ENCODE measurements around the gene TEX13B.
A peak's percentile ranks its signal among the peaks of the same experiment; 100 is the strongest.
"Not testable (repeated sequence)": the region's sequence is repeated elsewhere in the genome, so short reads cannot be mapped to it uniquely, and the experiment has no call there.

Gene TEX13B

GRCh38 chrX:107978707-107979307 is 3.4 kb downstream of the TEX13B start:
- Histone ChIP-seq H3K9ac (ENCODE audit: insufficient read length, low read depth) (no peak overlapping the region), H3K9me3 (ENCODE audit: insufficient read depth, low read length) (no peaks in the 10 kb centered on the region), H3K36me3 (ENCODE audit: insufficient read depth, insufficient read length, low read length) (no peaks in the 10 kb centered on the region), H3K4me3 (ENCODE audit: insufficient read length, low read depth) (no peak overlapping the region), H3K27me3 (ENCODE audit: insufficient read depth, insufficient read length) (no peaks in the 10 kb centered on the region), H3K4me1 (ENCODE audit: insufficient read depth, insufficient read length) (peaks cover 3% of the 10 kb centered on the region)
- no peak for DNase-seq (ENCODE audit: low read depth, low spot score)
- no peak for TF ChIP-seq YY1 (IDR thresholded peaks at IDR 0.05; ENCODE audit: insufficient read depth, insufficient read length)
- TF ChIP-seq ZNF274 (IDR thresholded peaks at IDR 0.05; ENCODE audit: low read depth, low read length) = no peak
- no peak for TF ChIP-seq SUZ12 (IDR thresholded peaks at IDR 0.05; ENCODE audit: extremely low read depth, insufficient read depth, insufficient read length)

DNA sequence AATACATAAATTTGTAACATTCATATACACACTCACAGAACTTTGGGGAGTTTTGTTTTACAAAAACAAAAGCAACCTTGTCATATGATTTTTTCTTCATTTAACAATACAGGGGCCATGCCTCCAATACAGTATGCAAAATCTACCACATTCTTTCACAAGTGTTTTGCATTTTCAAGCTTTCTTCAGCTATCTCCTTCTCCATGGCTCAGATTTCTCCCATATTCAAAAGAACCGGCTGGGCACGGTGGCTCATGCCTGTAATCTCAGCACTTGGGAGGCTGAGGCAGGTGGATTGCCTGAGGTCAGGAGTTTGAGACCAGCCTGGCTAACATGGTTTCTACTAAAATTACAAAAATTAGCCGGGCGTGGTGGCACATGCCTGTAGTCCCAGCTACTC is 4.1 kb downstream of the TEX13B start:
- Histone ChIP-seq H3K4me3 (ENCODE audit: insufficient read length, low read depth) (no peak overlapping the region), H3K9me3 (ENCODE audit: insufficient read depth, low read length) (no peaks in the 10 kb centered on the region), H3K9ac (ENCODE audit: insufficient read length, low read depth) (no peak overlapping the region), H3K27me3 (ENCODE audit: insufficient read depth, insufficient read length) (no peaks in the 10 kb centered on the region), H3K36me3 (ENCODE audit: insufficient read depth, insufficient read length, low read length) (no peaks in the 10 kb centered on the region), H3K4me1 (ENCODE audit: insufficient read depth, insufficient read length) (peaks cover 3% of the 10 kb centered on the region)
- no peak for DNase-seq (ENCODE audit: low read depth, low spot score)
- no peak for TF ChIP-seq SUZ12 (IDR thresholded peaks at IDR 0.05; ENCODE audit: extremely low read depth, insufficient read depth, insufficient read length)

- Histone ChIP-seq H3K4me3 (ENCODE audit: insufficient read length, low read depth) (no peak overlapping the region), H3K4me1 (ENCODE audit: insufficient read depth, insufficient read length) (no peaks in the 10 kb centered on the region), H3K9me3 (ENCODE audit: insufficient read depth, low read length) (no peaks in the 10 kb centered on the region; the same call in 1 of the 2 replicates), H3K36me3 (ENCODE audit: insufficient read depth, insufficient read length, low read length) (no peaks in the 10 kb centered on the region), H3K27me3 (ENCODE audit: insufficient read depth, insufficient read length) (no peaks in the 10 kb centered on the region), H3K9ac (ENCODE audit: insufficient read length, low read depth) (no peak overlapping the region)
- DNase-seq (ENCODE audit: low read depth, low spot score) = no peak
- TF ChIP-seq SUZ12 (IDR thresholded peaks at IDR 0.05; ENCODE audit: extremely low read depth, insufficient read depth, insufficient read length) = no peak
- no peak for TF ChIP-seq ZNF274 (IDR thresholded peaks at IDR 0.05; ENCODE audit: low read depth, low read length)
Measured at GRCh38 chrX:107971636-107972035, 10.5 kb downstream of the TEX13B start.

- no peak for TF ChIP-seq YY1 (IDR thresholded peaks at IDR 0.05; ENCODE audit: insufficient read depth, insufficient read length)
- no peak for TF ChIP-seq ZNF274 (IDR thresholded peaks at IDR 0.05; ENCODE audit: low read depth, low read length)
- TF ChIP-seq SUZ12 (IDR thresholded peaks at IDR 0.05; ENCODE audit: extremely low read depth, insufficient read depth, insufficient read length) = no peak
- H3K9me3 ChIP-seq (ENCODE audit: insufficient read depth, low read length) = no peaks in the 10 kb centered on the region; the same call in 1 of the 2 replicates
- no peaks in the 10 kb centered on the region for H3K27me3 ChIP-seq (ENCODE audit: insufficient read depth, insufficient read length)
- no peak overlapping the region for H3K4me3 ChIP-seq (ENCODE audit: insufficient read length, low read depth)
- no peaks in the 10 kb centered on the region for H3K36me3 ChIP-seq (ENCODE audit: insufficient read depth, insufficient read length, low read length)
- no peaks in the 10 kb centered on the region for H3K4me1 ChIP-seq (ENCODE audit: insufficient read depth, insufficient read length)
- H3K9ac ChIP-seq (ENCODE audit: insufficient read length, low read depth) = no peak overlapping the region
- peak; percentile 22 for DNase-seq (ENCODE audit: low read depth, low spot score)
Measured at GRCh38 chrX:107970073-107970472, 12.1 kb downstream of the TEX13B start.

GRCh38 chrX:107968623-107969022 is 13.5 kb downstream of the TEX13B start:
- Histone ChIP-seq H3K4me3 (ENCODE audit: insufficient read length, low read depth) (no peak overlapping the region), H3K27me3 (ENCODE audit: insufficient read depth, insufficient read length) (no peaks in the 10 kb centered on the region), H3K4me1 (ENCODE audit: insufficient read depth, insufficient read length) (no peaks in the 10 kb centered on the region), H3K9me3 (ENCODE audit: insufficient read depth, low read length) (peaks cover 11% of the 10 kb centered on the region; the same call in 1 of the 2 replicates), H3K9ac (ENCODE audit: insufficient read length, low read depth) (no peak overlapping the region), H3K36me3 (ENCODE audit: insufficient read depth, insufficient read length, low read length) (no peaks in the 10 kb centered on the region)
- TF ChIP-seq YY1 (IDR thresholded peaks at IDR 0.05; ENCODE audit: insufficient read depth, insufficient read length) (no peak), ZNF274 (IDR thresholded peaks at IDR 0.05; ENCODE audit: low read depth, low read length) (no peak), SUZ12 (IDR thresholded peaks at IDR 0.05; ENCODE audit: extremely low read depth, insufficient read depth, insufficient read length) (no peak)
- no peak for DNase-seq (ENCODE audit: low read depth, low spot score)

- not testable (repeated sequence) for H3K4me3 ChIP-seq (ENCODE audit: insufficient read length, low read depth)
Measured at GRCh38 chrX:107955337-107955736, 26.8 kb downstream of the TEX13B start.

DNA sequence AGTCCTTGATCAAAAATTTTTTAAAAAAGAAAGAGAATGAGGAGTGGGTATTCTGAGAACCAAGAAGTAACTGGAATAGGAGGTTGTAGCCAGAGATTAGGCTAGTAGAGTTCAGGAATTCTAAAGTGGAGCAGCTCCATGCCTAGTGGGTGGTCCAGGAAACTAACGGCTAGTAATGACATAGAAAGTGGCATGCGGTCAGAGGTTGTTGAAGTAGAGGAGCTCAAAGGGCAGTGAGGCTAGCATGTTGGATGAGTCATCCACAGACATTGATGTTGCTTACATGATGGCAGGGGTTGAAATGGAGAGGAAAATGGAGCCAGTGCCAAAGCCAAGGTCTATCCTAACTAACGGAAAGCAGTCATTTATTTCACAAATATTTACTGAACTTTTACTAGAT is 42.1 kb downstream of the TEX13B start:
- DNase-seq (ENCODE audit: low read depth, low spot score) = no peak
- Histone ChIP-seq H3K4me3 (ENCODE audit: insufficient read length, low read depth) (no peak overlapping the region), H3K9ac (ENCODE audit: insufficient read length, low read depth) (no peak overlapping the region), H3K4me1 (ENCODE audit: insufficient read depth, insufficient read length) (no peaks in the 10 kb centered on the region), H3K36me3 (ENCODE audit: insufficient read depth, insufficient read length, low read length) (peaks cover 4% of the 10 kb centered on the region), H3K9me3 (ENCODE audit: insufficient read depth, low read length) (no peaks in the 10 kb centered on the region), H3K27me3 (ENCODE audit: insufficient read depth, insufficient read length) (no peaks in the 10 kb centered on the region)
- TF ChIP-seq ZNF274 (IDR thresholded peaks at IDR 0.05; ENCODE audit: low read depth, low read length) (no peak), SUZ12 (IDR thresholded peaks at IDR 0.05; ENCODE audit: extremely low read depth, insufficient read depth, insufficient read length) (no peak), YY1 (IDR thresholded peaks at IDR 0.05; ENCODE audit: insufficient read depth, insufficient read length) (no peak)

More at GRCh38 chrX:107955337-107955736, 26.8 kb downstream of the TEX13B start:
- not testable (repeated sequence) for H3K27me3 ChIP-seq (ENCODE audit: insufficient read depth, insufficient read length); H3K9ac ChIP-seq (ENCODE audit: insufficient read length, low read depth); H3K4me1 ChIP-seq (ENCODE audit: insufficient read depth, insufficient read length); H3K9me3 ChIP-seq (ENCODE audit: insufficient read depth, low read length); H3K36me3 ChIP-seq (ENCODE audit: insufficient read depth, insufficient read length, low read length); DNase-seq (ENCODE audit: low read depth, low spot score)

DNA sequence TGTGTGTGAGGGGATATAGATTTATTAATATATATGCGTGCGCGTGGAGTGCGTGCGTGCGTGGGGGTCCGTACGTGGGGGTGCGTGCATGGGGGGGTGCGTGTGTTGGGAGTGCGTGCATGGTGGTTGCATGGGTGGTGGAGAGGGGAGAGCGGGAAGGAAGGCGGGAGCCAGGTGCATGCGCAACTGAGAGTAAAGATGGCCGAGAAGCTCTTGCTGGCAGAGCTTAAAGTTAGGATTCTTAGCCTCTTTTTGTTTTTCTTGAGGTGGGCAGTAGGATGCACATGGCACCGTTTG is 45.8 kb downstream of the TEX13B start:
- H3K9ac ChIP-seq (ENCODE audit: insufficient read length, low read depth) = no peak overlapping the region
- H3K4me3 ChIP-seq (ENCODE audit: insufficient read length, low read depth) = peak overlapping the region; percentile 49
- peaks cover 4% of the 10 kb centered on the region for H3K36me3 ChIP-seq (ENCODE audit: insufficient read depth, insufficient read length, low read length)
- H3K4me1 ChIP-seq (ENCODE audit: insufficient read depth, insufficient read length) = no peaks in the 10 kb centered on the region
- no peaks in the 10 kb centered on the region for H3K27me3 ChIP-seq (ENCODE audit: insufficient read depth, insufficient read length)
- no peak for DNase-seq (ENCODE audit: low read depth, low spot score)
- TF ChIP-seq YY1 (IDR thresholded peaks at IDR 0.05; ENCODE audit: insufficient read depth, insufficient read length) = no peak
- TF ChIP-seq SUZ12 (IDR thresholded peaks at IDR 0.05; ENCODE audit: extremely low read depth, insufficient read depth, insufficient read length) = no peak
- TF ChIP-seq ZNF274 (IDR thresholded peaks at IDR 0.05; ENCODE audit: low read depth, low read length) = no peak
- H3K9me3 ChIP-seq (ENCODE audit: insufficient read depth, low read length) = no peaks in the 10 kb centered on the region

All from NT2/D1 (cell line).